Neural progenitor cell (in vitro differentiated cells): ENCODE data around the gene AP2A2. TPM values are rescaled to one million over a fixed set of nuclear protein-coding genes. Genes with fewer than 3 reads are reported as not detected.

ENCODE experiments used
- DNase-seq: peaks from one replicate; pipeline ENCODE4 v3.0.0-alpha.2; 2016; ENCODE audit warnings: low spot score
- H2AFZ ChIP-seq: fragments of 200-600 bp; sonication (generic); replicated peaks from 2 replicates; pipeline ENCODE4 v1.6.1; 2016; ENCODE audit warnings: antibody characterized with exemption
- H3F3A ChIP-seq: fragments of 200-600 bp; sonication (generic); 2 replicates; pipeline ENCODE4 v1.6.1; 2016; ENCODE audit warnings: antibody characterized with exemption, low read depth
- H3K27ac ChIP-seq: fragments of 200-600 bp; sonication (generic); 2 replicates; pipeline ENCODE4 v1.5.1; 2016; ENCODE audit warnings: mild to moderate bottlenecking
- H3K27me3 ChIP-seq: fragments of 200-600 bp; sonication (generic); 2 replicates; pipeline ENCODE4 v1.6.1; 2016; ENCODE audit warnings: mild to moderate bottlenecking, moderate library complexity
- H3K36me3 ChIP-seq: fragments of 200-600 bp; sonication (generic); 2 replicates; pipeline ENCODE4 v1.5.1; 2016
- H3K4me1 ChIP-seq: fragments of 200-600 bp; sonication (generic); 2 replicates; pipeline ENCODE4 v1.6.1; 2016; ENCODE audit warnings: mixed run types
- H3K4me2 ChIP-seq: fragments of 200-600 bp; sonication (generic); 2 replicates; pipeline ENCODE4 v1.6.1; 2016
- H3K4me3 ChIP-seq: fragments of 200-600 bp; sonication (generic); 2 replicates; pipeline ENCODE4 v1.5.1; 2016
- H3K79me2 ChIP-seq: fragments of 200-600 bp; sonication (generic); 2 replicates; pipeline ENCODE4 v1.6.1; 2016; ENCODE audit warnings: low read depth
- H3K9ac ChIP-seq: fragments of 200-600 bp; sonication (generic); 2 replicates; pipeline ENCODE4 v1.6.1; 2016
- H3K9me3 ChIP-seq: fragments of 200-600 bp; sonication (generic); 2 replicates; pipeline ENCODE4 v1.5.1; 2016; ENCODE audit warnings: low read depth
- H4K20me1 ChIP-seq: fragments of 200-600 bp; sonication (generic); 2 replicates; pipeline ENCODE4 v1.6.1; 2016; ENCODE audit warnings: low read depth
- H3K27ac Mint-ChIP-seq: 3 replicates; pipeline ENCODE4 v1.8.0; 2021; ENCODE audit warnings: mixed read lengths
- H3K27me3 Mint-ChIP-seq: 2 replicates; pipeline ENCODE4 v1.8.0; 2022; ENCODE audit warnings: low read depth, mild to moderate bottlenecking, inconsistent platforms, moderate library complexity, mixed read lengths; ENCODE audit not compliant: insufficient read depth
- H3K36me3 Mint-ChIP-seq: 3 replicates; pipeline ENCODE4 v1.8.0; 2021; ENCODE audit warnings: mixed read lengths
- H3K4me1 Mint-ChIP-seq: 3 replicates; pipeline ENCODE4 v1.8.0; 2021; ENCODE audit warnings: mixed read lengths
- H3K4me3 Mint-ChIP-seq: 3 replicates; pipeline ENCODE4 v1.8.0; 2021; ENCODE audit warnings: mild to moderate bottlenecking, moderate library complexity, mixed read lengths
- H3K9me3 Mint-ChIP-seq: 3 replicates; pipeline ENCODE4 v1.8.0; 2020; ENCODE audit warnings: mixed read lengths
- EZH2 ChIP-seq: fragments of 200-600 bp; sonication (generic); IDR thresholded peaks from 2 replicates; pipeline ENCODE4 v1.6.1; 2017; ENCODE audit warnings: antibody characterized with exemption, mild to moderate bottlenecking, moderate library complexity
- EZH2phosphoT487 ChIP-seq: fragments of 200-600 bp; sonication (generic); IDR thresholded peaks from 2 replicates; pipeline ENCODE4 v1.6.1; 2017; ENCODE audit warnings: antibody characterized with exemption
- total RNA-seq: library from RNA; depleted of rRNA; stranded (reverse); fragments of >200 nt; gene quantifications from 2 replicates; pipeline ENCODE4 v1.2.3, GENCODE V29; 2015; ENCODE audit warnings: low replicate concordance
- TF ChIP-seq, protein P1 (sequence below): fragments of 200-600 bp; sonication (generic); IDR thresholded peaks from 2 replicates; pipeline ENCODE4 v1.5.1; 2017; ENCODE audit warnings: antibody characterized with exemption, mild to moderate bottlenecking

AP2A2 gene
- total RNA-seq, 1 donor from 2014 or later = 67.5 TPM

DNA sequence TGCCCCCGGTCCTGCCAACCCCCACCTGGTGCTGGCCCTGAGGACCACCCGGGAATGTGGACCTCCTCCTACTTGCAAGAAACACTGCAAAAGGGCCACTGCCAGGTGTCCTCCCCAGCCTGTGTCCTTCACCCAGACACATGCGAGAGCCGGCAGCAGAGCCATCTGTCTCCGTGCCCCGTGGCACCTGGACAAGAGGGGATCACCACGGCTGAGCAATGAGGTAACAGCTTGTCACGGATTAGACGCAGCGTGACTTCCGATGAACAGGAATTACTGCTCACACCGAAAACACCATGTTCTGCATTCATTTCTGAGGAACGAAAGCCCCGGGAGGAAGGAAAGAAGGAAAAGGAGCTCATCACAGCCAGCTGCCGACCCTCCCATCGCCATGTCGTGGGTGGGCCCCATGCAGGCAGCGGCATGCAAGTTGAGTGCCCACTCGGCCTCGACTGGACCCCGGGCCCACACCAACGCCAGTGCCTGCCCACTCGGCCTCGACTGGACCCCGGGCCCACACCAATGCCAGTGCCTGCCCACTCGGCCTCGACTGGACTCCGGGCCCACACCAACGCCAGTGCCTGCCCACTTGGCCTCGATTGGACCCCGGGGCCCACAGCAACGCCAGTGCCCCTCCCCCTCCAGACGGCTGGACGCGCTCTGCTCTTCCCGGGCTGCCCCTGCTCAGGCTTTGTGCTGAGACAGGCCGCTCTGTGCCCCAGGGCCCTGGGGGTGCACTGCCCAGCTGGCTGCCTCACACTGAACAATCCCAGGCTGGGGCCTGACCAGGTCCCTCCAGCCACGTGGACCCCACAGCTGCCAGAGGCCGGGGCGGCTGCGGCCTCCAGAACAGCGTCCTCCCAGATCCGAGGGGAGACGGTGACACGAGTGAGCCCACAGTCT, 37.1 kb upstream of the AP2A2 start:
- Mint-ChIP-seq H3K4me1 (peaks cover 3% of the 10 kb centered on the region), H3K27me3 (peaks cover 8% of the 10 kb centered on the region), H3K36me3 (peaks cover 8% of the 10 kb centered on the region), H3K9me3 (no peaks in the 10 kb centered on the region), H3K27ac (no peak overlapping the region), H3K4me3 (no peak overlapping the region)
- Histone ChIP-seq H3K4me3 (no peak overlapping the region), H3K9me3 (no peaks in the 10 kb centered on the region), H4K20me1 (peaks cover 21% of the 10 kb centered on the region), H3K27me3 (no peaks in the 10 kb centered on the region), H3K4me1 (peaks cover 13% of the 10 kb centered on the region), H3K27ac (no peak overlapping the region), H3F3A (no peaks in the 10 kb centered on the region), H3K4me2 (no peak overlapping the region), H3K79me2 (no peaks in the 10 kb centered on the region), H3K9ac (no peak overlapping the region), H2AFZ (no peak overlapping the region), H3K36me3 (no peaks in the 10 kb centered on the region)
- DNase-seq = no peak
- TF ChIP-seq EZH2 (no peak), EZH2phosphoT487 (no peak)
- TF ChIP-seq, protein P1, sequence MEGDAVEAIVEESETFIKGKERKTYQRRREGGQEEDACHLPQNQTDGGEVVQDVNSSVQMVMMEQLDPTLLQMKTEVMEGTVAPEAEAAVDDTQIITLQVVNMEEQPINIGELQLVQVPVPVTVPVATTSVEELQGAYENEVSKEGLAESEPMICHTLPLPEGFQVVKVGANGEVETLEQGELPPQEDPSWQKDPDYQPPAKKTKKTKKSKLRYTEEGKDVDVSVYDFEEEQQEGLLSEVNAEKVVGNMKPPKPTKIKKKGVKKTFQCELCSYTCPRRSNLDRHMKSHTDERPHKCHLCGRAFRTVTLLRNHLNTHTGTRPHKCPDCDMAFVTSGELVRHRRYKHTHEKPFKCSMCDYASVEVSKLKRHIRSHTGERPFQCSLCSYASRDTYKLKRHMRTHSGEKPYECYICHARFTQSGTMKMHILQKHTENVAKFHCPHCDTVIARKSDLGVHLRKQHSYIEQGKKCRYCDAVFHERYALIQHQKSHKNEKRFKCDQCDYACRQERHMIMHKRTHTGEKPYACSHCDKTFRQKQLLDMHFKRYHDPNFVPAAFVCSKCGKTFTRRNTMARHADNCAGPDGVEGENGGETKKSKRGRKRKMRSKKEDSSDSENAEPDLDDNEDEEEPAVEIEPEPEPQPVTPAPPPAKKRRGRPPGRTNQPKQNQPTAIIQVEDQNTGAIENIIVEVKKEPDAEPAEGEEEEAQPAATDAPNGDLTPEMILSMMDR = no peak

DNA sequence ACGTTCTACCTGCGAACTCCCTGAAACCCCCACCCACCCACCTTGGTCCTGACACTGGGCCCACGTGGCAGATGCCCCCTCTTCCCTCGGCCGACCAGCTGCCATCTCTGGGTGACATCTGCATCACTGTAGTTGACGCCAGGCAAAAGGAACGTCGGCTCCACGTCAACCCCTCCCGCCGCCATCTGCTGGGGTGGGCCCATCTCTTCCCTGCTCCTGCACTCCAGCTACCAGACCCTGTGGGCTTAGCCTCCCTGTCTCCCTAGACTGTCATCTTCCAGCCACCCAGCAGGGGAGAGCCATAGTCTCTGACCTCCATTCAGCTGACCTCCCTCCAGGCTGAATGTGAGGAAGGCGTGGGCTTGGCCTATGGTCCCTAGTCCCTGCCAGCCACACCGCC, 36.4 kb upstream of the AP2A2 start:
- H3K27ac ChIP-seq = no peak overlapping the region
- H3K27me3 Mint-ChIP-seq = peaks cover 8% of the 10 kb centered on the region

DNA sequence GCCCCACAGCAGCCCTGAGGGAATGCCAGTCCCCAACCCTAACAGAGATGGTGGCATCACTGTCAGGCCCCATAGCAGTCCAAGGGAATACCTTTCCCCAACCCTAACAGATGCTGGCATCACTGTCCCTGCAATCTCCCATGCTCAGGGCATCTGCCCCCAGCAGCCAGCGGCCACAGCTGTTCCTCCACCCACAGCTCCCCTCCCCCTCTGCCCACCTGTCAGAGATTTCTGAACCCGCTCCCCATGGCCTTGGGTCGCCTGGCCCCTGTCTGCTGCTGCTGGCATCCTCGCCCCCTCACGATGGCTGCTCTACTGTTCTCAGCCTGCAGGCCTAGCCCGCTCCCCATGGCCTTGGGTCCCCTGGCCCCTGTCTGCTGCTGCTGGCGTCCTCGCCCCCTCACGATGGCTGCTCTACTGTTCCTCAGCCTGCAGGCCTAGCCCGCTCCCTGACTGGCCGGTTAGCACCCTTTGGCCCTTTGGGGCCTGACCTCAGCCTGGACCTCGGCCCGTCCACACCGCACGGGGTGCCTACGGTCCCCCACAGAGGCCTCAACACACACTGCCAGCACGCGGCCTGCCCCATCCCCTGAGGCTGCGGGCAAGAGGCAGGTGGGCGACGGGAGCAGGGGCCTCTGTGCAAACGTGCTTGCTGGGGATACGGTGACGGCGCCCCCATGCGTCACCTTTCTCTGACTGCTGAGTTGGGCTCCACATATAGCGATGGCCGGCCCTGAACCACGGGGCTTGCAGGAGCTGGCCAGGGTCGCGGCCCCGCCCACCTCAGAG, 35.8 kb upstream of the AP2A2 start:
- DNase-seq = peak; percentile 35
- H3K36me3 ChIP-seq = no peaks in the 10 kb centered on the region
- no peaks in the 10 kb centered on the region for H3K27me3 ChIP-seq
- H3K9ac ChIP-seq = no peak overlapping the region
- H3K4me3 Mint-ChIP-seq = no peak overlapping the region
- no peak overlapping the region for H3K4me3 ChIP-seq
- no peaks in the 10 kb centered on the region for H3K9me3 Mint-ChIP-seq
- H3K27ac ChIP-seq = no peak overlapping the region
- no peaks in the 10 kb centered on the region for H3K9me3 ChIP-seq
- H3K27ac Mint-ChIP-seq = peak overlapping the region; percentile 73
- H3K79me2 ChIP-seq = no peaks in the 10 kb centered on the region
- peaks cover 23% of the 10 kb centered on the region for H4K20me1 ChIP-seq
- no peak for TF ChIP-seq EZH2phosphoT487
- TF ChIP-seq, protein P1 = peak; percentile 10
- H3K4me1 Mint-ChIP-seq = peaks cover 4% of the 10 kb centered on the region
- H3K4me2 ChIP-seq = no peak overlapping the region
- peaks cover 8% of the 10 kb centered on the region for H3K27me3 Mint-ChIP-seq
- no peak overlapping the region for H2AFZ ChIP-seq
- peaks cover 13% of the 10 kb centered on the region for H3K4me1 ChIP-seq
- H3F3A ChIP-seq = no peaks in the 10 kb centered on the region
- peaks cover 8% of the 10 kb centered on the region for H3K36me3 Mint-ChIP-seq

More for the DNA sequence above, 36.4 kb upstream of the AP2A2 start:
- Histone ChIP-seq H3K9me3 (no peaks in the 10 kb centered on the region), H3K27me3 (no peaks in the 10 kb centered on the region), H3K4me2 (no peak overlapping the region), H3K79me2 (no peaks in the 10 kb centered on the region), H3K36me3 (no peaks in the 10 kb centered on the region), H3F3A (no peaks in the 10 kb centered on the region), H2AFZ (no peak overlapping the region), H3K4me1 (peaks cover 13% of the 10 kb centered on the region), H4K20me1 (peaks cover 21% of the 10 kb centered on the region), H3K9ac (no peak overlapping the region), H3K4me3 (no peak overlapping the region)
- Mint-ChIP-seq H3K27ac (peak overlapping the region; percentile 73), H3K4me1 (peaks cover 4% of the 10 kb centered on the region), H3K9me3 (no peaks in the 10 kb centered on the region), H3K36me3 (peaks cover 8% of the 10 kb centered on the region), H3K4me3 (no peak overlapping the region)
- TF ChIP-seq EZH2 = no peak
- no peak for TF ChIP-seq EZH2phosphoT487
- TF ChIP-seq, protein P1 = no peak
- DNase-seq = no peak
